GM20000 (cell line): ENCODE data around the gene HES3.

ENCODE experiments used
- DNase-seq: peaks from one replicate; pipeline ENCODE4 v3.0.0; 2012; ENCODE audit warnings: low spot score
- CTCF ChIP-seq: IDR thresholded peaks from 2 replicates; pipeline ENCODE4 v1.5.1; 2012; ENCODE audit warnings: mild to moderate bottlenecking, control low read depth; ENCODE audit errors: extremely low read depth, missing control alignments

HES3 gene

GRCh38 chr1:6222636-6223035 lies 21.3 kb upstream of the HES3 start:
- TF ChIP-seq CTCF, result no peak
- DNase-seq, result no peak

- TF ChIP-seq CTCF, result no peak
- DNase-seq, result no peak
These were observed 20.4 kb upstream of the HES3 start for GRCh38 chr1:6223617-6224016.

- no peak for TF ChIP-seq CTCF
- DNase-seq, result no peak
These were observed 19.3 kb upstream of the HES3 start for GRCh38 chr1:6224718-6225117.

- no peak for TF ChIP-seq CTCF
These were observed 18.3 kb upstream of the HES3 start for GRCh38 chr1:6225651-6226050.

GRCh38 chr1:6233376-6233775 lies 10.6 kb upstream of the HES3 start:
- TF ChIP-seq CTCF, result no peak
- no peak for DNase-seq

More at GRCh38 chr1:6225651-6226050, 18.3 kb upstream of the HES3 start:
- DNase-seq, result no peak

- DNase-seq, result no peak
- TF ChIP-seq CTCF, result no peak
These were observed 9.3 kb upstream of the HES3 start for GRCh38 chr1:6234502-6235295.

- no peak for TF ChIP-seq CTCF
- DNase-seq, result no peak
These were observed 8.7 kb upstream of the HES3 start for GRCh38 chr1:6235296-6235677.
